Right lobe of liver (tissue), 6 donors: ENCODE measurements around the gene PUM2. TPM values are rescaled to one million over a fixed set of nuclear protein-coding genes. Genes with fewer than 3 reads are reported as not detected.

Experiments
- ATAC-seq, 4 donors: fragments of 200-7000 bp; cut with Tn5 transposase; one replicate each; pipeline ENCODE4 v1.9.1; 2020; ENCODE audit warnings: mild to moderate bottlenecking in 4 of 4, moderate library complexity in 4 of 4
- DNase-seq, 3 donors: peaks; one replicate each; pipeline ENCODE4 v3.0.0-alpha.2; 2020
- H3K27ac ChIP-seq, 3 donors: fragments of 200-600 bp; one replicate each; pipeline ENCODE4 v1.8.0; 2022
- H3K27me3 ChIP-seq, 2 donors: fragments of 200-600 bp; one replicate each; pipeline ENCODE4 v1.8.0; 2022
- H3K36me3 ChIP-seq, 4 donors: fragments of 200-600 bp; sonication (generic) in 1 of 4; one replicate each; pipeline versions ENCODE4 v1.5.1 to v1.8.0; 2017 to 2022; ENCODE audit warnings: control low read depth in 1 of 4
- H3K4me1 ChIP-seq, 4 donors: fragments of 200-600 bp; sonication (generic) in 1 of 4; one replicate each; pipeline versions ENCODE4 v1.5.1 to v1.8.0; 2017 to 2022; ENCODE audit warnings: control low read depth in 1 of 4
- H3K4me3 ChIP-seq, 3 donors: fragments of 200-600 bp; one replicate each; pipeline ENCODE4 v1.8.0; 2022
- H3K9me3 ChIP-seq, 4 donors: fragments of 200-600 bp; sonication (generic) in 1 of 4; one replicate each; pipeline versions ENCODE4 v1.5.1 to v1.8.0; 2017 to 2022; ENCODE audit warnings: control low read depth in 1 of 4
- CTCF ChIP-seq, 4 donors: fragments of 200-600 bp in 3 of 4; fragments of 450-650 bp in 1 of 4; IDR thresholded peaks; one replicate each; pipeline versions ENCODE4 v1.5.1 to v1.8.0; 2016 to 2022; ENCODE audit warnings: antibody characterized with exemption in 4 of 4, mild to moderate bottlenecking in 2 of 4
- POLR2A ChIP-seq: fragments of 450-650 bp; IDR thresholded peaks from one replicate; pipeline ENCODE4 v1.6.1; 2017; ENCODE audit warnings: antibody characterized with exemption, mild to moderate bottlenecking
- WGBS: methylation state at CpG from one replicate; pipeline ENCODE4 v1.1.6; 2018; ENCODE audit warnings: low coverage, low lambda C conversion rate; ENCODE audit not compliant: insufficient coverage; ENCODE audit errors: missing lambda C conversion rate; 5-methylcytosine and 5-hydroxymethylcytosine counted together
- intact Hi-C, 2 donors: fragments of 100-400 bp; cut with DNase I; formaldehyde crosslinking; loops; one replicate each; pipeline versions ENCODE4 v1.11.2 to v1.14.1; 2022
- total RNA-seq, 6 experiments: library from RNA; depleted of rRNA in 2 of 6; stranded (reverse); fragments of >200 nt in 2 of 6; fragmentation: NEBNext Ultra II Directional in 3 of 6; extraction: Animal tissue kit (Norgen Biotek cat#: 25700) in 3 of 6; gene quantifications; one replicate each; pipeline versions ENCODE4 v1.1.0 to v1.2.4, GENCODE V29; 2016 to 2023
- donor health status: DM: no; HTN: yes; CAD: no.
- donor health status: DM: no; HTN: no; CAD: no.
- donor health status: DM: no; HTN: no; CAD: no.
- donor health status: DM: no; HTN: yes; CAD: no.
- donor health status: DM: no; HTN: yes; CAD: no.

The PUM2 gene
- total RNA-seq, 6 experiments from 2014 or later = 31.3 to 62.2 (median 51.5) TPM

DNA sequence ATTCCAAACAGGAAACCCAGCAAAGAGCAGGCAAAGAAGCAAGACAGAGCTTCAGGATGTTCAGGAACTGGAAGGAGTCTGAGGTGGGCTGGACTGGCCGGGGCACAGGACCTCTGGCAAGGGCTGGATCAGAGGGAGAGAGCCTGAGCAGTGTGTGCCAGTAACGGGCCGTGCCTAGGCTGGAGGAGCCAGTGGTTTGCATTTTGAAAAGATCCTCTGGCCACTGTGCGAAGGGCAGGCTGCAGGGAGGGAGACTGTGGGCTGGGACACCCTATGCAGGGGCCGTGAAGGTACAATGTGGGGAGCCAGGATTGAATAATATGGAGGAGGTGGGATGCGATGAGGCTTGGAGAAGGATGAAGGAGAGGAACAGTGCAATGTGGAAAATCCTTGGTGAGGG lies 119.5 kb downstream of the PUM2 start:
- no peaks in the 10 kb centered on the region for H3K9me3 ChIP-seq
- no peaks in the 10 kb centered on the region for H3K27me3 ChIP-seq
- peaks cover 0 to 5% (median 1%) of the 10 kb centered on the region in 4 donors for H3K4me1 ChIP-seq
- H3K27ac ChIP-seq = no peak overlapping the region
- WGBS = 72% methylated on average over 5 of the region's 6 CpGs
- H3K4me3 ChIP-seq = no peak overlapping the region
- no peak for TF ChIP-seq POLR2A
- no peak for TF ChIP-seq CTCF (IDR thresholded peaks at IDR 0.05)
- no peaks in the 10 kb centered on the region for H3K36me3 ChIP-seq
- peak in 1 of 3 donors; percentile 30 for DNase-seq
- peak in 2 of 4 donors; percentile 8 to 27 for ATAC-seq
- intact Hi-C loops = loop anchor here in 1 of 2 donors (10.0 kb wide), 1 partner anchor 84 kb away; no protein-coding TSS in a partner anchor

DNA sequence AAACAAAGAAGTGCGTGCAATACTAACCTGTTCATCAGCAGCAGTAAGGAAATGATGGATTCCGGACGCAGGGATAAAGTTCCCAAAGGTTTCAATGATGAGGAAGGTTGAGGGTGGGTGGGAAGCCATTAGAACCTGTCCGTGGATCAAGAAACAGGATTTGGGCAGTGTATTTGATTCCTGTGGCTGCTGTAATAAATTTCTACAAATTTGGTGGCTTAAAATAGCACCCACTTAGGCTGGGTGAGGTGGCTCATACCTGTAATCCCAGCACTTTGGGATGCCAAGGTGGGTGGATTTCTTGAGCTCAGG lies 120.6 kb downstream of the PUM2 start:
- TF ChIP-seq POLR2A = no peak
- TF ChIP-seq CTCF (IDR thresholded peaks at IDR 0.05) = no peak
- H3K27me3 ChIP-seq = no peaks in the 10 kb centered on the region
- ATAC-seq (no peak), DNase-seq (no peak)
- 93% methylated on average over 4 of the region's 4 CpGs for WGBS
- H3K4me3 ChIP-seq = no peak overlapping the region
- no peaks in the 10 kb centered on the region for H3K36me3 ChIP-seq
- peaks cover 0 to 8% (median 4%) of the 10 kb centered on the region in 4 donors for H3K4me1 ChIP-seq
- H3K9me3 ChIP-seq = no peaks in the 10 kb centered on the region
- intact Hi-C loops = loop anchor here in 1 of 2 donors (10.0 kb wide), 1 partner anchor 85 kb away; no protein-coding TSS in a partner anchor
- H3K27ac ChIP-seq = no peak overlapping the region

- 72% methylated on average over 8 of the region's 8 CpGs for WGBS
- Histone ChIP-seq H3K36me3 (no peaks in the 10 kb centered on the region), H3K4me3 (no peak overlapping the region), H3K27me3 (no peaks in the 10 kb centered on the region), H3K4me1 (peaks cover 0 to 8% (median 4%) of the 10 kb centered on the region in 4 donors), H3K27ac (no peak overlapping the region), H3K9me3 (no peaks in the 10 kb centered on the region)
- TF ChIP-seq CTCF (IDR thresholded peaks at IDR 0.05) (no peak), POLR2A (no peak)
- DNase-seq (no peak), ATAC-seq (no peak)
- intact Hi-C loops = loop anchor here in 1 of 2 donors (10.0 kb wide), 2 partner anchors 85 to 115 kb away; no protein-coding TSS in a partner anchor
These were observed 121.1 kb downstream of the PUM2 start for GRCh38 chr2:20229322-20230113.

- no peak overlapping the region for H3K4me3 ChIP-seq
- H3K4me1 ChIP-seq = peaks cover 0 to 9% (median 4%) of the 10 kb centered on the region in 4 donors
- ATAC-seq = no peak
- H3K27me3 ChIP-seq = no peaks in the 10 kb centered on the region
- no peaks in the 10 kb centered on the region for H3K9me3 ChIP-seq
- intact Hi-C loops = loop anchor here in 1 of 2 donors (10.0 kb wide), 1 partner anchor 113 kb away; no protein-coding TSS in a partner anchor
- no peaks in the 10 kb centered on the region for H3K36me3 ChIP-seq
- no peak overlapping the region for H3K27ac ChIP-seq
- WGBS = 96% methylated on average over 8 of the region's 10 CpGs
- no peak for DNase-seq
- TF ChIP-seq CTCF (IDR thresholded peaks at IDR 0.05) = no peak
- no peak for TF ChIP-seq POLR2A
These were observed 122.6 kb downstream of the PUM2 start for GRCh38 chr2:20227894-20228505.
